ENCODE measurements around the gene GJB3.

GRCh38 chr1:34740161-34740868 is 40.7 kb upstream of the GJB3 start:
- TF ChIP-seq EZH2phosphoT487 (IDR thresholded peaks at IDR 0.05; ENCODE audit: borderline replicate concordance, low read length): no peak
- no peak for TF ChIP-seq CTCF (conservative IDR thresholded peaks at IDR 0.05; ENCODE audit: low read depth, low read length)

All from PC-3 (cell line).